Esophagus squamous epithelium (tissue), 4 donors: ENCODE data around the gene SYNPO.

Source experiments
- POLR2A ChIP-seq, 4 donors: fragments of 450-650 bp; IDR thresholded peaks; one replicate each; pipeline ENCODE4 v1.6.1; 2017; ENCODE audit warnings: antibody characterized with exemption in 4 of 4, mild to moderate bottlenecking in 4 of 4, moderate library complexity in 3 of 4
- TF ChIP-seq, protein P1 (sequence below), 6 experiments: fragments of 450-650 bp in 4 of 6; fragments of 200-600 bp in 2 of 6; sonication (generic) in 2 of 6; IDR thresholded peaks; one replicate each; pipeline ENCODE4 v1.5.1; 2016 to 2019; ENCODE audit warnings: antibody characterized with exemption in 6 of 6, mild to moderate bottlenecking in 4 of 6, moderate library complexity in 4 of 6

DNA sequence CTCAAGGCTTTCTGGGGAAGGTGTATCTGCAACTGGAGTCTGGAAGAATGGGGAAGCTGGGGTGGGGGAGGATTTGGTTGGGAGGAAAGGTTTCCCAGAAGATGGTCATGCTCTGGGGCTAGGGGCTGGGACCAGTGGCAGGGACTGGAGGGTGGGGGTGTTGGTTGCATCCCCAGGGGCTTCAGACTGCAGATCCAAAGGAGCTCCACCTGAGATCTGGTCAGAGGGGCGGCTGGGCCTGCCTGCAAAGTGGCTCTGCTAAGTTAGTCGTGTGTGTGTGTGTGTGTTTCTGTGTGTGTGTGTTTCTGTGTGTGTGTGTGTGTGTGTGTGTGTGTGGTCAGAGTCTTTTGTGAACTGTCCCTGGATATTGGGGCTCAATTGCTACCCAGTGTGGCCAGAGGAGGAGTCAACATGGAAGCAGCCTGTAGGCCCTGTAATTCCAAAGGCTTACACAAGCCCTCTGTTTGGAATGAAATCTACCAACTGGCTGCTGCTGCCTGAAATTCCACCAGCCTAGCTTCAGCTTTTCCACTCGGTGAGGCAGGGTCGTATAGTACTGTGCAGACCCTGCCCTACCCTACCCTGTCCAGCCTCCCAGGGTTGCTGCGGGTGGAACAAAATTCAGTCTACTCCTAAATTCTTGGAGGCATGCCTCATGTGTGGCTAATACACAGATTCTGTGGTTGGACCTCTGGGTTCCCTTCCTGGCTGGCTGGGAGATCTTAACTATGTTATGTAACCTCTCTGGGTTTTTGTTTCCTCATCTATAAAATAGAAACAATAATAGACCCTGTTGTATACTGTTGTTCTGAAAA is 12.5 kb upstream of the SYNPO start:
- TF ChIP-seq, protein P1, sequence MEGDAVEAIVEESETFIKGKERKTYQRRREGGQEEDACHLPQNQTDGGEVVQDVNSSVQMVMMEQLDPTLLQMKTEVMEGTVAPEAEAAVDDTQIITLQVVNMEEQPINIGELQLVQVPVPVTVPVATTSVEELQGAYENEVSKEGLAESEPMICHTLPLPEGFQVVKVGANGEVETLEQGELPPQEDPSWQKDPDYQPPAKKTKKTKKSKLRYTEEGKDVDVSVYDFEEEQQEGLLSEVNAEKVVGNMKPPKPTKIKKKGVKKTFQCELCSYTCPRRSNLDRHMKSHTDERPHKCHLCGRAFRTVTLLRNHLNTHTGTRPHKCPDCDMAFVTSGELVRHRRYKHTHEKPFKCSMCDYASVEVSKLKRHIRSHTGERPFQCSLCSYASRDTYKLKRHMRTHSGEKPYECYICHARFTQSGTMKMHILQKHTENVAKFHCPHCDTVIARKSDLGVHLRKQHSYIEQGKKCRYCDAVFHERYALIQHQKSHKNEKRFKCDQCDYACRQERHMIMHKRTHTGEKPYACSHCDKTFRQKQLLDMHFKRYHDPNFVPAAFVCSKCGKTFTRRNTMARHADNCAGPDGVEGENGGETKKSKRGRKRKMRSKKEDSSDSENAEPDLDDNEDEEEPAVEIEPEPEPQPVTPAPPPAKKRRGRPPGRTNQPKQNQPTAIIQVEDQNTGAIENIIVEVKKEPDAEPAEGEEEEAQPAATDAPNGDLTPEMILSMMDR (IDR thresholded peaks at IDR 0.05): no peak
- TF ChIP-seq POLR2A (IDR thresholded peaks at IDR 0.05): no peak
